Pancreas (tissue), 10 donors: ENCODE results near the gene TLR8. TPM values are rescaled to one million over a fixed set of nuclear protein-coding genes. Genes with fewer than 3 reads are reported as not detected.

Source experiments
- ATAC-seq, 4 donors: fragments of 200-7000 bp; cut with Tn5 transposase; one replicate each; pipeline versions ENCODE4 v1.8.0 to v1.9.1; 2020; ENCODE audit warnings: mild to moderate bottlenecking in 4 of 4, moderate library complexity in 4 of 4
- DNase-seq, 6 donors: peaks; one replicate each; pipeline ENCODE4 v3.0.0-alpha.2; 2020
- FAIRE-seq: peaks from 2 replicates; lab custom pipeline; 2012; peaks lifted over from hg19 to GRCh38; lab: Jason Lieb, UNC
- H3K27ac ChIP-seq, 4 donors: fragments of 200-600 bp; sonication (generic); 1 replicate in 3 of 4; 2 replicates in 1 of 4; pipeline versions ENCODE4 v1.5.0 to v1.8.0; 2020
- H3K27me3 ChIP-seq, 4 donors: fragments of 200-600 bp; one replicate each; pipeline ENCODE4 v1.8.0; 2021
- H3K36me3 ChIP-seq, 3 donors: fragments of 200-600 bp; sonication (generic) in 1 of 3; one replicate each; pipeline versions ENCODE4 v1.5.0 to v1.8.0; 2020 to 2021
- H3K4me1 ChIP-seq, 3 donors: fragments of 200-600 bp; one replicate each; pipeline ENCODE4 v1.8.0; 2021
- H3K4me3 ChIP-seq, 4 donors: fragments of 200-600 bp; sonication (generic) in 2 of 4; one replicate each; pipeline versions ENCODE4 v1.5.0 to v1.8.0; 2020 to 2021
- H3K9me3 ChIP-seq, 4 donors: fragments of 200-600 bp; one replicate each; pipeline ENCODE4 v1.8.0; 2021
- WGBS, 2 donors: extraction: QIAGEN DNeasy Blood & Tissue Kit; methylation state at CpG; one replicate each; pipeline ENCODE4 v1.1.7; 2013; 5-methylcytosine and 5-hydroxymethylcytosine counted together
- intact Hi-C, 3 donors: fragments of 100-400 bp; cut with DNase I; formaldehyde crosslinking; loops; one replicate each; pipeline versions ENCODE4 v1.11.1 to v1.14.2; 2022
- polyA plus RNA-seq, 2 donors: library from polyadenylated mRNA; stranded (reverse); fragments of 200-250 nt; gene quantifications; one replicate each; pipeline ENCODE4 v1.2.3, GENCODE V29; 2013
- total RNA-seq, 6 donors: library from RNA; stranded (reverse); fragmentation: NEBNext Ultra II Directional in 4 of 6; extraction: Animal tissue kit (Norgen Biotek cat#: 25700) in 4 of 6; gene quantifications; one replicate each; pipeline versions ENCODE4 v1.2.1 to v1.2.4, GENCODE V29; 2021 to 2023
- TF ChIP-seq, protein P1 (sequence below), 4 donors: fragments of 200-600 bp; sonication (generic) in 3 of 4; IDR thresholded peaks; one replicate each; pipeline versions ENCODE4 v1.5.0 to v1.8.0; 2021; ENCODE audit warnings: antibody characterized with exemption in 4 of 4
- donor health status: healthy with polysubstance abuse.
- donor health status: DM: no; HTN: no; CAD: no; lungs with moderate emphysema.
- donor health status: DM: no; HTN: no; CAD: no.
- donor health status: control.
- donor health status: control.
- donor health status: Bipolar disorder and iron deficiency.
- donor health status: DM: yes; HTN: yes; CAD: no.
- donor health status: DM: no; HTN: no; CAD: no.
- donor health status: DM: no; HTN: no; CAD: no.
- donor health status: DM: yes; HTN: yes; CAD: no.

Gene TLR8
- total and polyA plus RNA-seq, 8 donors, result 0.04 to 2.0 (median 0.07) TPM

DNA sequence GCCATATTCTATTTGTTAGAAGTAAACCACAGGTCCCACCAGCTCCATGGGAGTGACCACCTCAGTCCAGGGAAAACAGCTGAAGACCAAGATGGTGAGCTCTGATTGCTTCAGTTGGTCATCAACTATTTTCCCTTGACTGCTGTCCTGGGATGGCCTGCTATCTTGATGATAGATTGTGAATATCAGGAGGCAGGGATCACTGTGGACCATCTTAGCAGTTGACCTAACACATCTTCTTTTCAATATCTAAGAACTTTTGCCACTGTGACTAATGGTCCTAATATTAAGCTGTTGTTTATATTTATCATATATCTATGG, 16.1 kb downstream of the TLR8 start:
- no peaks in the 10 kb centered on the region for H3K36me3 ChIP-seq
- FAIRE-seq (no peak), ATAC-seq (no peak), DNase-seq (no peak)
- no peaks in the 10 kb centered on the region for H3K9me3 ChIP-seq
- H3K4me1 ChIP-seq, result no peaks in the 10 kb centered on the region
- TF ChIP-seq, protein P1, sequence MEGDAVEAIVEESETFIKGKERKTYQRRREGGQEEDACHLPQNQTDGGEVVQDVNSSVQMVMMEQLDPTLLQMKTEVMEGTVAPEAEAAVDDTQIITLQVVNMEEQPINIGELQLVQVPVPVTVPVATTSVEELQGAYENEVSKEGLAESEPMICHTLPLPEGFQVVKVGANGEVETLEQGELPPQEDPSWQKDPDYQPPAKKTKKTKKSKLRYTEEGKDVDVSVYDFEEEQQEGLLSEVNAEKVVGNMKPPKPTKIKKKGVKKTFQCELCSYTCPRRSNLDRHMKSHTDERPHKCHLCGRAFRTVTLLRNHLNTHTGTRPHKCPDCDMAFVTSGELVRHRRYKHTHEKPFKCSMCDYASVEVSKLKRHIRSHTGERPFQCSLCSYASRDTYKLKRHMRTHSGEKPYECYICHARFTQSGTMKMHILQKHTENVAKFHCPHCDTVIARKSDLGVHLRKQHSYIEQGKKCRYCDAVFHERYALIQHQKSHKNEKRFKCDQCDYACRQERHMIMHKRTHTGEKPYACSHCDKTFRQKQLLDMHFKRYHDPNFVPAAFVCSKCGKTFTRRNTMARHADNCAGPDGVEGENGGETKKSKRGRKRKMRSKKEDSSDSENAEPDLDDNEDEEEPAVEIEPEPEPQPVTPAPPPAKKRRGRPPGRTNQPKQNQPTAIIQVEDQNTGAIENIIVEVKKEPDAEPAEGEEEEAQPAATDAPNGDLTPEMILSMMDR (IDR thresholded peaks at IDR 0.05), result no peak
- intact Hi-C loops, result no loop called here
- H3K27ac ChIP-seq, result no peak overlapping the region
- H3K27me3 ChIP-seq, result peaks cover 0 to 22% (median 0%) of the 10 kb centered on the region in 4 donors
- no peak overlapping the region for H3K4me3 ChIP-seq

DNA sequence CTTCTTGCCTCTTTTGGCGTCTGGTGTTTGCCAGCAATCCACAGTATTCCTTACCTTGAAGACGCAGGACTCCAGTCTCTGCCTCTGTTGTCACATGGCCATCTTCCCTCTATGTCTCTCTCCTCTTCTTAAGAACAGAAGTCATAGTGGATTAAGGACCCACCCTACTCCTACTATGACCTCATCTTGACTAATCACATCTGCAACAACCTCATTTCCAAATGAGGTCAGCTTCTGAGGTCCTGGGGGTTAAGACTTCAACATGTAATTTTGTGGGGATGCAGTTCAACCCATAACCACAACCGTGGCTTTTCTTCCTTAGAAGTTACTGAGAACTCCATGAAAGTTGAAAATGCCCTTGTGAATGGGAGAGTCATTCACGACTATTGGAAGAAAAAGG, 23.3 kb downstream of the TLR8 start:
- no peak for ATAC-seq
- TF ChIP-seq, protein P1 (IDR thresholded peaks at IDR 0.05), result no peak
- no peak for DNase-seq
- Histone ChIP-seq H3K4me1 (no peaks in the 10 kb centered on the region), H3K36me3 (no peaks in the 10 kb centered on the region), H3K4me3 (no peak overlapping the region), H3K27ac (no peak overlapping the region), H3K27me3 (no peaks in the 10 kb centered on the region), H3K9me3 (no peaks in the 10 kb centered on the region)
- intact Hi-C loops, result no loop called here
- no peak for FAIRE-seq
- WGBS, 2 donors, result 66 to 70% methylated on average over 4 of the region's 4 CpGs

DNA sequence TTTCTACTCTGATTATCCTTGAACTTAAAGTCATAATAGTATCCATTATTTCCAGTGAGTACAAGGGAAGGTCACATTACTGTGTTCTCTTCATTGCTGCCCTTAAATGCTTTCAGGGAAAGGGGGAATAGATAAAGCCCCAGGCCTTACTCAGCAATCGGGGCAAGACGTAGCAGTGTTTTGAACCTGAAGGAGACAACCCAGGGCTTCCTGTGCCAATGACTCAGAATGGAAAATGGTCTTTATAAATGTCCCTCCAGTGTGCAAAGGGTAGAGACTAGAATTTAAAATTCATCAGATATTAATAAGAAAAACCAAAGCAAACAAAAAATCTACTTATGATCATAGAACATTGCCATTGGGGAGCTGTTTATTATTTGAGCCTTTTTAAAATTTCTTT, 23.7 kb downstream of the TLR8 start:
- H3K36me3 ChIP-seq, result no peaks in the 10 kb centered on the region
- intact Hi-C loops, result no loop called here
- DNase-seq, result no peak
- ATAC-seq, result no peak
- TF ChIP-seq, protein P1 (IDR thresholded peaks at IDR 0.05), result no peak
- FAIRE-seq, result no peak
- H3K27me3 ChIP-seq, result no peaks in the 10 kb centered on the region
- H3K4me1 ChIP-seq, result no peaks in the 10 kb centered on the region
- WGBS, 2 donors, result 83 to 95% methylated on average over 2 of the region's 2 CpGs
- no peak overlapping the region for H3K27ac ChIP-seq
- H3K9me3 ChIP-seq, result no peaks in the 10 kb centered on the region
- no peak overlapping the region for H3K4me3 ChIP-seq

DNA sequence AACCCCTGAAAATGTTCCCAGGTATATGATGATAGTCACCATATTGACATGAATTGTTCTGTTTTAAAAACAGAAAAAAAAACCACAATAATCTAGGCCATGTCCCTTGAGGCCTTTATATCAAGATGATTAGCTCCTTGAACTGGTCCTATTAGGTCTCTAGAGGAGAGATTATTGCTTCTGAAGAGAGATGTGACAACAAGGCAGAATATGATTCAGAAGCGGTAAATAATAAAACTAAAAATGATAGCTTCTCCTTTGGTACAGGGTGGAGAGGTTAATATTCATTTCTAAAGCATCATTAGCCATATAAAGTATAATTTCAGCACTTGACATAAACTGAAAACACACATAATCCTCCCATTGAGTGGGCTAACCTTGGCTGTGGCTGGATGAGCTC, 25.8 kb downstream of the TLR8 start:
- H3K9me3 ChIP-seq, result no peaks in the 10 kb centered on the region
- DNase-seq (no peak), ATAC-seq (no peak), FAIRE-seq (no peak)
- WGBS, 2 donors, result 94 to 95% methylated on average over 1 of the region's 1 CpG
- no peak overlapping the region for H3K27ac ChIP-seq
- no peak overlapping the region for H3K4me3 ChIP-seq
- intact Hi-C loops, result no loop called here
- no peaks in the 10 kb centered on the region for H3K27me3 ChIP-seq
- TF ChIP-seq, protein P1 (IDR thresholded peaks at IDR 0.05), result no peak
- no peaks in the 10 kb centered on the region for H3K4me1 ChIP-seq
- H3K36me3 ChIP-seq, result no peaks in the 10 kb centered on the region

DNA sequence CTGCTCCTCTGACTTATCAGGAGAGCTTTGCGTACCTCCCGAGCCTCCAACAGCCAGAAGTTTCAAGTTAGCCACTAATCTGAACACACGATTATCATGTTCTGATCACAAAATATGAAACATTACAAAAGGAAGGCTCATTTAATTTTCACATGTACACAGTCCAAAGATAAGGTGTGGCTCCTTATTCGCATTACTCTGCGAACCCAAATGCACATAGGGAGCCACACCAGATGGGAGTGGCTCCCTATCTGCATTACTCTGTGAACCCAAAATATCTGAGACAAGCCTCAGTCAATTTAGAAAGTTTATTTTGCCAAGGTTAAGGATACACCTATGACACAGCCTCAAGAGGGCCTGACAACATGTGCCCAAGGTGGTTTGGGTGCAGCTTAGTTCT, 28.4 kb downstream of the TLR8 start:
- Histone ChIP-seq H3K27me3 (peaks cover 0 to 3% (median 0%) of the 10 kb centered on the region in 4 donors), H3K9me3 (no peaks in the 10 kb centered on the region), H3K27ac (no peak overlapping the region), H3K36me3 (no peaks in the 10 kb centered on the region), H3K4me1 (no peaks in the 10 kb centered on the region), H3K4me3 (no peak overlapping the region)
- FAIRE-seq (no peak), DNase-seq (no peak), ATAC-seq (no peak)
- intact Hi-C loops, result no loop called here
- whole genome bisulfite sequencing, 2 donors, result 83 to 84% methylated on average over 5 of the region's 5 CpGs
- TF ChIP-seq, protein P1 (IDR thresholded peaks at IDR 0.05), result no peak
